NK-92 (cell line): Measurements from ENCODE around the gene PTPN20.

Experiments
- DNase-seq: peaks from one replicate; lab custom pipeline; 2025; ENCODE audit not compliant: unreplicated experiment; lab: John Stamatoyannopoulos, UW

Gene PTPN20

DNA sequence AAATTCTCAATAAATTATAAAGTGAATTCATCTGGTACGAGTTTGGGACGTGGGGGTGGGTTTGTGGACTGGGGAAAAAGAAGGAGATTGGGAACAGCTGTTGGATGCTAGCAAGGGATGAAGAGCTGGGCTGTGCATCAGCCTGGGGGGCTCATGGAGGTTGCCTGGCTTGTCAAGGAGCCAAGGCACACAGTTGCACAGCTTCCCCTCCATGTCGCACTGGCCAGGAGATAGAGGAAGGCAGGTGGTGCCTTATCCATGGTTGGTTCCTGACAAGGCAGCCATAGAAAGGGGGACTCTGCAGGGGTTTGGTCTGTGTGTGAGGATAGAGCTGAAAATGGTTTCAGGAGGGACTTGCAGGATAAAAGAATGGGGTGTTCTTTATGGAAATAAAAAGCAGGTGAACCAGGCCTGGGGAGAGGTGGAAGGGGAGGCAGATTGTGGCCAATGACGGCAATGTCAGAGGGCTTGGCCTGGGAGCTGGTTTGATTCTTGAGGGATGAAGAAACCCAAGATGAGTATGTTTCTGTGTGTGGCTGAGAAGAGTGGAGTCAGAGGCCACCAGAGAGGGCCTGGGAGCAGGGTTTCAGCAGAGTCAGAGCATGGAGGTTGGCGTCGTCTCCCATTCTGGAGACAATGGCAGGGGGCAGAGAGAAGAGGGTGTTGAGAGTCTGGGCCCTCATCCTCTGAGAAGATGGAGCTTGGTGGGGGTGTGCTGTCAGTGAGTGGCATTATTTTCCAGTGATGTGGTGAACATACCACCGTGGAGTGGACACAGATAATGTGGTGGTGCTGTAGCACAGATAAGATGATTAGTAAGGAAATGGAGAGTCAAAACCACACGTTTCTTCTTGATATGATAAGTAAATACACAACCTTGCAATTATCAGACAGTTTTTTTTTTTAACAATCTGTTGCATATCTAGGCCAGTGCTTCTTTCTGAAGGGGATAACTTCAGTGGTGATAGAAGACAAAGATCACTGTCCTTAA is 108.2 kb downstream of the PTPN20 start:
- no peak for DNase-seq

DNA sequence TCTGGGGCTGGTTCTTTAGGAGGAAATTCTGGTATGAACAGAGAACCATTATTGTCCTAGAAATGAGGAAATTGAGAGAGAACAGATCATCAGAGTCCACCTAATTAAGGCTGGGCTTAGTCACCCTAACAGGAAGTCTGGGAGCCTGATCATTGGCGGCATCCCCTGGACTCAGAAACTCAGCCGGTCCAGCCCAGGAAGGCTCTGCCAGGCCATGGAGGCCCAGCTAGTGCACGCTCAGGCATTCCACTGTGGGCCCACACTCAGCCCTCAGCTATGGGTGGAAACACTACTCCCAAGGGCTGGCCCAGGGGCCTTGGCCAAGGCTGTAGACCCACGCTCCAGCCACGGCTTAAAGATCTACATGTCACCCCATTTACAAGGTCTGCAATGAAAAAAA is 109.2 kb downstream of the PTPN20 start:
- DNase-seq: no peak

DNA sequence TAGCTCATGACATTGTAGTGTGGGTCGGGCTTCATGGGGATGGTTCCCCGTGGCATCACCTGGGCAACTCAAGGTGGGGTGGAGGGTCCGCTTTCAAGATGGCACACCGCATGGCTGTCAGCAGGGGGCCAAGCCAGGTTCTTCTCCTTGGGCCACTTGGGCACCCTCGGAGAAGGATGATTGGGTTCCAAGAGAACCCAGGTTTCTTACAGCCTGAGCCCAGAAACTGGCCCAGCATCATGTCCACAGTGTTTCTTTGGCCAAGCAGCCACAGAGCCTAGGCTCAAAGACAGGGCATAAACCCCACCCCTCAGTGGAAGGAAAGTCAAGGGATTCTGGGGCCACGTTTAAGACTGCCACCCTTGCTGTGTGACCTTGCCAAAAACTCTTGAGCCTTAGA is 110.6 kb downstream of the PTPN20 start:
- DNase-seq: no peak

DNA sequence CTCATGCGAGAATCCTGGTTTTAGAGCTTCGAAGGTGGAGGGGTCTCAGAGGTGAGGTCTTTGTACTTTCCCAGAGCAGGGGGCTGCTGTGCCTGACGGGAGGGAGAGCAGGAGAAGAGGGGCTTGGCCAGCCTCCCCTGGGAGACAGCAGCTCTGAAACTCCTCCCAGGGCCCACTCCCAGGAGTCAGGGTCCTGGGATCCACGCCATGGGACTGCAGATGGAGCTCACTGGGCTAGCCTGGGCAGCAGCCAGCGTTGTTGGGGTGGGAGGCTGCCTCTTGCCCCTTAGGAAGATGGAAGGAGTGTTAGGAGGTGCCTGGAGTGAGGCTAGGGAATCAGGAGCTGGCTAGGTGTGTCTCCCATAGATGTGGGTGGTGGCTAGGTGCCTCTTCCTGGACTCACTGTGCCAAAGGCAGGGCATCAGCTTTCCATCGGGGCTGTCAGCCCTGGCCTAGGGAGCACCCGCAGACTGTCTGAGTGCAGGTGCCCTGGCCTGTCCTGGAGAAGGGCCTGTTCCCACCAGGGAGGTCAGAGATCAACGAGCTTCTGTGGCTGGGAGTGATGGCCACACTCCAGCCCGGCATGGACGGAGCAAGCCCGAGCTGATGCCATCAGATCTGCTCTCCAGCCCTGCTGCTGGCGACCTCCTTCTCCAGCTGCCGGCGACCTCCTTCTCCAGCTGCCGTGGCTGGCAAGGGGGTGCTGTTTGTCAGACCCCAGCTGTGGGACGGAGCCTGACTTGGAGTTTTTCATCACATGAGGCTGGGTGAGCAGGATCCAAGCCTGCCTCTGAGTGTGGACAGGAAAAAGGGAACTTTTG is 111.3 kb downstream of the PTPN20 start:
- no peak for DNase-seq

DNA sequence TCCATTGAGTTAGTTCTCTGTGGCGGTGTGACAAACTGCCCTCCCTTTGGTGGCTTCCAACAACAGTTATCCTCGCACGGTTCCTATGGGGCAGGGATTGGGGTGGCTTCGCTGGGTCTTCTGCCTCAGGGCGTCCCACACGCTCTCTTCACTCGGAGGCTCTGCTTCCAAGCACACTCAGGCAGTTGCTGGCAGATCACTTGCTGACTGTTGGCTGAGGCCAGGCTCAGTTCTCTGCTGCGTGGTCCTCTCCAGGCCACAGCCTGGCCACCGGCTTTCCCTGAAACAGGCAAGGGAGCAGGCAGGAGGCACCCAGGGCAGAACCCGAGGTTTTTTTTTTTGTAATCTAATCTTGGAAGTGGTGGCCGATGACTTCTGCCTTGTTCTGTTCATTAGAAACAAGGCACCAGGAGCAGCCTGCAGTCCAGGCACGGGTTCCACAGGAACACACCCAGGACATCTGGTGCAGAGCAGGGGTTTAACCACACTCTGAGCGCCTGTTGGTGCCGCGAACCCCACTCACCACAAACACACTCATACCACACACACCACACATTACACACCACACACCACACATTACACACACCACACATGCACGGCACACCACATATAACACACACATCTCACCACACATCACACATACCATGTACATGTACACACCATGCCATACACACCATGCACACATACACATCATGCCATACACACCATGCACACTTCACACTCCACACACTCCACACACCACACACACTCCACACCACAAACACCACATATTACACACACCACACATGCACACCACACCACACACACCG is 112.2 kb downstream of the PTPN20 start:
- DNase-seq: no peak

DNA sequence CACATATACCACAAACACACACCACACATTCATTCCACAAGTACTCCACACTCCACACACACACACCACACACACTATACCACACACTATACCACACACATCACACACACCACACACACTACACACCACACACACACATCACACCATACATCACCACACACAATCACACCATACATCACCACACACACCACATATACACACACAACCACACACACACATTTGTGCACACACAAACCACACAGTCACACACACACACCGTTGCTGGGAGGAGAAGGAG is 112.8 kb downstream of the PTPN20 start:
- DNase-seq: no peak

DNA sequence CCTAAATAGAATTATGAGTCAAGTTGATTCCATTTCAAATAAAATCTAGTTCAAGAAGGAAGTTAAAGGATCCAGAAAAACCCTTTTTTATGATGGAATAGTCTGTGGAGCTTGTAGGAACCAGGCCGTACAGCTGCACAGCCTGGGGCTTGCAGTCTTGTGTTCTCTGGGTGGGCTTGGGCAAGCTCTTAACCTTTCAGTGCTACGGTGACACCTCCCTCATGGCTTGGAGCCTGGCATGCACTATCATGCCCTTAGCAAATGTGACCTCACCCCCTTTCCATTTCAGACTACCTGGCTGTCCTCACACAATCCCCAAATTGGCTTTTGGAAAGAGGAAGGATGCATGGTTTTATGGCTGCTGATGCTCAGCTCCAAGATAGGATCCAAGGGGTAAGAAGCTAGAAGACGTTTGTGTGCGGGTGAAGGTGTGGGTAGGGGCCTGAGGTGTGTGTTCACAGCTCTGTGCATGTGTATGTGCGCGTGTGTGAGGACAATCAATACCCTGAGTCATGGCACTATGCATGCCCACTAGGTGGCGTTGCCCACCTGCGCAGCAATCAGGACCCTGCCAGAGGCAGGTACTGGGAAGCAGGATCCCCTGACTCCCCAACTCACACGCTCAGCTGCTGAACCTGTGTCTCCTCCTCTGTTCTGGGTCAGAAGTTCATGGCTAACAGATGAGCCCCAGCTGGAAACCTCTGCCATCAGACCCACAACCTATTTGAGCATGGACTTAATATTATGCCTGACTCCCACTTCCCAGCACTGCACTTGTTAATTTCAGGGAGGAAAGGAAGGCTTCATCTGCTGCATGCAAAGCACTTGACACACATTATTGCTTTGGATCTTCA is 113.4 kb downstream of the PTPN20 start:
- no peak for DNase-seq

DNA sequence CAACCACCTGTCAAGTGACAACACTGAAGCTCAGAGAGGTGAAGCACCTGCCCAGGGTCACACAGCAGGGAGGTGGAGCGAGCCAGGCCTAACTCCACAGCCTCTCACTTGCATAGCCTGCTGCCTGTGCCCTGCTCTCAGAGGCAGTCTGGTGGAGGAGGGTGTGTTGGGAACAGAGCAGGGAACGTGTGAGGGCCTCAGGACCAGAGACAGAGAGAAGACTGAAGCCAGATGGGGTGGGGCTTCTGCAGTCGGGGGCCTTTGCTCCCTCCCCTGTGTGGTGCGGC is 114.0 kb downstream of the PTPN20 start:
- DNase-seq: no peak

DNA sequence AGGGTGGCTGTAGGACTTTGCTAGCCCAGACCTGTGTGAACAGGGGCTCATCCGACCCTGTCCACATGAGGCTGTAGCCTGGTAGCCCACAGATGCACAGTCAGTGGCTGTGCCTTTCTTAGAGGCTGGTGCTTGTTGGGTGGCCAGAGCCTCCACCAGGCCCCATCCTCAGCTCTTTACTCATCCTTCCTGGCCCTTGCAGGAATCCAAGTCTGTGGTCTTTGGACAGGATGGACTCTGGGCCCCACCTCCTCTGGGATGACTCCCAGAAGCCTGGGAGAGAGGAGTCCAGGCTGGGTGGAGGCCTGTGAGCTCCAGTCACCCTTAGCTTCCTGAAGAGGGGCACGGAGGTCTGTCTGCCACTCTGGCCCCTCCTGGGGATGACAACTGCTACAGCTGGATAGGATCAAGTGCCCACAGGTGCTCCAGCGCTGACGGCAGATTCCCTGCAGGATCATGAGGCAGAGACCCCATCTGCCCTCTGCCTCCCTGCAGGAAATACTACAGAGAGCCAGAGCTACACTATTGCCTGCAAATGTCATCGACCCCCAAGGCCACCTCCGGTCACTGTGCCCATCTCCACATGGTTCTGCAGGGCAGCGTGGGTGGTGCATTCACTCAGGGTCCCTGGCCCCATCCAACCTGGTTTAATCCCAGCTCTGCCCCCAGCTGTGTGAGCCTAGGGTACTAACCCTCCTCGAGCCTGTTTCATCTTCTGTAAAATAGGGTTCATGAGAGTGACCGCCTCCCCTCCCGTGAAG is 114.5 kb downstream of the PTPN20 start:
- no peak for DNase-seq

DNA sequence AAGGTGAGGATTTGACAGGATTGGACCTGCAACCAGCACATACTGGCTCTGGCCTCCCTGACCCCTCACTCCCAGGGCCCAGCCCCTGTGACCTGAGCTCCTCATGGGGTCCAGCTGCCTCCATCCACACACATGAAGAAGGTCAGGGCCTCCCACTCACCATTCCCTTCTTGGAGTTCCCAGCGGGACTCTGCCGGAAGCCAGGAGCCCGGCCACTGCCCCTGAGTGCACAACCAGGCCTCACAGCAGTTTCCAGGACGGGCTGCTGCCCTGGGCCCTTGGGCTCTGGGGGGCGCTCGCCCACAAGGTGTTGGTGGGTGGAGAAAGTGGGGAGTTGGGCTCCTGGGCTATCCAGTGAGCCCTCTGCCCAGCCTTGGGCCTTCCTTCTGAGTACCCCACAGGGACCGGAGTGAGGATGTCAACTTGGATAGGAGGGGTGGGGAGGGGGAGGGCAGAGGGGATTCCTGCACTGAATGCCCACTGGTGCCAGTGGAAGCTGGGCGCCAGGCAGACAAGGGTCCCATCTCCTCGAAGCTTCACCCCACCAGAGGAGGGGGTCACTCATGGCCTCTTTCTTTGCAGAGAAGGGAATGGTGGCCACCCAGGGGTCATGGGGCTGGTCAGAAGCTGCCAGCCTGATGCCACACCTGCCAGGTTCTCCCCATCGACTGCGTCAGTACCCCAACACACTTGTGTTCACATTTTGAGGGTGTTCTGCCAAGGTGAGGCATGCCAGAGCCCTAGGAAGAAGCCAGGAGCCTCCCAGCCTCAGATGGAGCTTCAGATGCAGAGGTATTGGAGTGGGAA is 115.3 kb downstream of the PTPN20 start:
- no peak for DNase-seq

DNA sequence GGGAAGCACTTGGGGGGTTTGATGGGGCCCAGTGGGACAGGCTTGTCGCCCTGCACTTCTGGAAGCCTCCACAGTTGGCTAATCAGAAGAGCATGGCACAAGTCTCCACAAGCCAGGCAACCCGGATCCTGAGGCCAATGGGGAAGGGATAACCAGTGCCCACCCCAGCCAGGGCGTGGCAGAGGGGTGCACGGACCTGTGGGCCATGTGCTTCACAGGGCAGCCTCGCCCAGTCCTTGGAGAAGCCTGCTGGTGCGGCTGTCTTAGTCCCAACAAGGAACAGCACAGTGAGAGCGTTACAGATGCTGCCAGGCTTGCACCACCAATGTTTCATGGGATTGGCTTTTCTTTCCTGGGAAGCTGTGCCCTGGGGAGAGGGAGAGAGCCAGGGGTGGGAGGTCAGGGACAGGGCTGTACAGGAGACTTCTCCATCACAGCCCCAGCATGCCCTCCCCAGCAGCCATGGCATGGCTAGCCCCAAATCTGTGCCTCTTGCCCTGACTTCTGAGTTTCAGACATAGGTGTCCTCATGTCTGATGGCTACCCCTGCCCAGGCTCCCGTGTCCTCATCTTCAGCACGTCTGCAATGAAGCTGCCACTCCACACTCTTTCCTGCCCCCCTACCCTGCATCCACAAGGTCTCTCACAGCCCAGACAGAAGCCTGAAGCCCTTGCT is 116.0 kb downstream of the PTPN20 start:
- DNase-seq: no peak

DNA sequence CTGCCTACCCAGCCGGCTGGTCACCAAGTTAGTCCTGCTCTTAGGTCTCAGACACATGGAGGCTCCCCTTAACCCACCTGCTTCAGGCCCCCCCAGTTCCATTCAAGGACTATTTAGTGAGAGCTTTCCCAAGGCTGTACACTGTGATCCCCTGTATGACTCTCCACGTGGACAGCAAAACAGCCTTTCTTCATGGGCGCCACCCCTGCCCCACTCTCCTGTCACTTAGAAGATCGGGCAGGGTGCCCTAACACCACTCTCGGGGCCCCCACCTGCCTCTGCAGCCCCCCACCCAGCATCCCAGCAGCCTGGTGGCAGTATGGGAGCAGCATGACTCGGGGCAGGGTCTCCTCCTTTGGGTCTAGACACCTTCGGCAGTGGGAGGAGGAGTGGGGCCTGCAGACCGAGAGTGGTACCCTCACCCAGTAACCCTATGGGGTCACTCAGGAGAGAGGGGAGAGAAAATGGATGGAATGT is 116.6 kb downstream of the PTPN20 start:
- DNase-seq: no peak

DNA sequence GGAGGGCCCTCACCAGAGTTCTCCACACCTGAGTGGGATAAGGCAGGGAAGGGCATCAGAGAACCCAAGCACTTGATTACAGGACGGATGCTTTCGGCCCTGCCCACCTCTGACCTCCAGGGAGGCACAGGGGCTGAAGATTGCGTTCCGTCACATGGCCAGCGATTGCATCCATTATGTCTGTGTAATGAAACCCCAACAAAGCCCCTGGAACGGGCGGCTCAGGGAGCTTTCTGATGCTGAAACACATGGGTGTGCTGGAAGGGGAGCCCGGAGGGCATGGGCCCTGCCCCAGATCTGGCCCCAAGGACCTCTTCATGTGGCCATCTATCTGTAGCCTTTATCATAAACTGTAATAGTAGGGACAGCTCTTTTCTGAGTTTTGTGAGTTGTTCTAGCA is 117.2 kb downstream of the PTPN20 start:
- DNase-seq: no peak

DNA sequence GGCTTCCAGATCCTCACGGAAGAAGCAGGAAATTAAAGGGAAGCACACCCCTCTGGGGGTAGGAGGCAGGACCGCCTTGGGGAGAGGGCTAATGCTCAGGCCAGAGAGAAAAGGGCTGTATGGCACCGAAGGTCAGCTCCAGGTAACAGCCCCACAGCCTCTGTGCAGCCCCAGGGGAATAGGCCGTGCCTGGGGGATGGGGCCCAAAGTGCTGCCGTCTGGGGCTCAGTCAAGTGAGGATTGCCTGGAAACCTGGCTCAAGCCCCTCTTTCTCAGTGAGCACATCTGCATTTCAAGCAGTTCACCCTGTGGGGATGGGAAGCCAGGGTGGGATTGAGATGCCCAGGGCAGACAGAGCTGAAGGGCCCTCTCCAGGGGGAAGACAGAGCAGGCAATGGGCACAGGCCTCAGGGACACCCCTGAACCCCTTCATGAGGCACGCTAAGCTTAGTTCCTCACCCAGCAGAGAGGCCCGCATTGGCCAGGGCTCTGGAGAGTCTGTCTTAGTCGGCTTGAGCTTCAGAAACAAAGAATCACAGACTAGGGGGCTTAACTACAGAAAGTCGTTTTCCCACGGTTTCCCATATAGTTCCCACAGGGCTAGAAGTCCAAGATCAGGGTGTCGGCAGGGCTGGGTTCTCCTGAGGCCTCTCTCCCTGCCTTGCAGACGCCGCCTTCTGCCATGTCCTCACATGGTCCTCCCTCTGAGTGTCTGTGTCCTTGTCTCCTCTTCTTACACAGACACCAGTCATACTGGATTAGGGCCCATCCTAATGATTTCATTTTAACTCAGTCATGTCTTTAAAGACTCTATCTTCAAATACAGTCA is 118.2 kb downstream of the PTPN20 start:
- no peak for DNase-seq

DNA sequence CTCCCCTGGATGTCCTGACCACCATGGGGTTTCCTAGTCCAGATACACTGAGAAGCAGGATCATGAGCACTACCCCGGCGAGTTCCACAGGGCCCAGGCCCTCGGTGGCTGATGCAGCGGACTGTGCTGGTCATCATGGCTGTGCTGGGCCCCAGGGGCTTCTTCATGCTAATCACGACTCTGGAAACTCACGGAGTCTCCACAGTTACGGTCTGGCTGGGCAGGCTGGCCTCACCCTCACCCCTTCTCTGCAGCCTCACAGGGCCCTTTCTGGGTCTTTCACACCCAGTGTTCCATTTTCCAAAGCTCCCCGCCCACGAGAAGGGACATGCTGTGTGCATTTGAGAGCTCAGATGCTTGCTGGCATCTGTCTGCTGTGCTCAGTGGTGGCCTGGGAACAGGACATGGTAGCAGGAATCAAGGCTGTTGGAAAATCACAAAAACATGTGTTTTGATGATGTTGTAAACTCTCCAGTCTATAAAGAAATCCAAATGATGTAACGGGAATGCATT is 119.0 kb downstream of the PTPN20 start:
- no peak for DNase-seq

DNA sequence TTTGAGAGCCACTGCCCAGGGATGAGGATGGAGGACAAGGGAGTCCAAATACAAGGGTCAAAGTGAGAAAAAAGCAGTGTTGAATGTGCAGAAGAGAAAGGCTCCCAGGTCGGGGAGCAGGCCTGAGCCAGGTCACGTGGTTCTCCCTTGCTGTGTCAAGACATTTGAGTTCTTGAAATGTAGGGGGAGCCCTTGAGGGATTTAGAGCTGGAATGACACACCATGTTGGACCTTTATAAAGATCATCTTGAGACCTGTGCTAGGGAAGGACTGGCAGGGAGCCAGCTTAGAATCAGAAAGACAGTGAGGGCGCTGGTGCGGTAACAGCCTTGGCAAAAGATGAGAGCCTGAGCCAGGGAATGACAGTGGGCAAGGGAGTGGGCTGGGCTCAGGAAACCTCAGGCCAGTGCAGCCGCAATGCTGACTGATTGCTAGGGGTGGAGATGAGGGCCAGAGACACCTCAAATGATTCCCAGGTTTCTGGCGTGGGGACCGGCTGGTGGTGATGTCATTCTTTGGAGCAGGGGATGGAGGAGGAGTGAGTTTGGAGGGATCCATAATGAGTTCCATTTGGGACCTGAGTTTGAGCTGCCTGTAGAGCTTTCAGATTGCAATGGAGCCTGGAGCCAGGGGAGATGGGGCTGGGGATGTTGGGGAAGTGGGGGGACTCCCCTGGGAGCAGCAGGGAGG is 120.1 kb downstream of the PTPN20 start:
- DNase-seq: no peak
